Measurements from ENCODE around the gene SOX5.
"Not testable (repeated sequence)": the region's sequence is repeated elsewhere in the genome, so short reads cannot be mapped to it uniquely, and the experiment has no call there.

SOX5 gene

GRCh38 chr12:23753628-23754365 lies 195.7 kb downstream of the SOX5 start:
- no peak for DNase-seq (ENCODE audit: low spot score)

DNA sequence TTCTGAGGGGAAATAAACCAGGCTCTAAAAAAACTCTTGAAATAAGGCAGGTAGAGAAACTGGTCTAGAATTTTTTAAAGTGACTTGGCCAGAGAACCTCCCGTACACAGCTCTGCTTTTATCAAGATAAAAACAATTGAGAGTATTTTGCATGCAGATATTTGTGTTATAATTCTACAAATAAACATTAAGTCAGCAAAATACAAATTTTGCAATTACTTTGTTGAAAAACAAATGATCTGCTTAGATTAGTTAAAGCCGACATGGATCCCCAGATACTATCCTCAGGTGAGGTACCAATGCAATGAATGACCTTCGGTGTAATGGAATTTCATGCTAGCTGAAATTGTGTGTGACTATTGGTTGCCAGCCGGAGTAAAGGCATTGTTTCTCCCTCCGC lies 197.2 kb downstream of the SOX5 start:
- no peak for DNase-seq (ENCODE audit: low spot score)

GRCh38 chr12:23751641-23752040 lies 197.8 kb downstream of the SOX5 start:
- no peak for DNase-seq (ENCODE audit: low spot score)

GRCh38 chr12:23750923-23751322 lies 198.5 kb downstream of the SOX5 start:
- DNase-seq (ENCODE audit: low spot score): no peak

GRCh38 chr12:23744696-23745095 lies 204.8 kb downstream of the SOX5 start:
- DNase-seq (ENCODE audit: low spot score): no peak

DNA sequence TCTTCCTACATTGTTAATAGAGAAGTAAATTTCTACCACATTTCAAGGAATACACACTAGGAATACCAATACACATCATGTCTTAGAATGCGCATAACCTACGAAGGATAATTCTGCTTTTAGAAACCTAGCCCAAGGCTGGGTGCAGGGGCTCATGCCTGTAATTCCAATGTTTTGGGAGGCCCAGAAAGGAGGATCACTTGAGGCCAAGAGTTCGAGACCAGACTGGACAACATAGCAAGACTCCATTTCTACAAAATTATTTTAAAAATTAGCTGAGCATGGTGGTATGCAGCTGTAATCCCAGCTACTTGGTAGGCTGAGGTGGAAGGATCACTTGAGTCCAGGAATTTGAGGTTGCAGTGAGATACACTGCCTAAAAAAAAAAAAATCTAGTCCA lies 206.9 kb downstream of the SOX5 start:
- DNase-seq (ENCODE audit: low spot score): no peak

- no peak for DNase-seq (ENCODE audit: low spot score)
These were observed 218.0 kb downstream of the SOX5 start for GRCh38 chr12:23731493-23731892.

DNA sequence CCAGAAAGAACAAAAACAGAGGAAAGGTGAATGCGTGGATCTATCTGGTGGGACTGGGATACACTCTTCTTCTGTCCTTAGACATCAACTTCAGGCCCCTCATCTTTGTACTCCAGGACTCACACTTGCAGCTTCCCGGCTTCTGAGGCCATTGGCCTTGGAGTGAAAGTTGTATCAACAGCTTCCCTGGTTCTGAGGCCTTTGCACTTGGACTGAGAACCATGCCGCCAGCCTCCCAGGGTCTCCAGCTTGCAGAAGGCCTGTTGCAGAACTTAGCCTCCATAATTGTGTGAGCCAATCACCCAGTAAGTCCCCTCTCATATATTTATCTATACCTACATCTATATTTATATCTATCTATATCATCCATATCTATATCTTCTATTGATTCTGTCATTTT lies 218.4 kb downstream of the SOX5 start:
- no peak for DNase-seq (ENCODE audit: low spot score)

DNA sequence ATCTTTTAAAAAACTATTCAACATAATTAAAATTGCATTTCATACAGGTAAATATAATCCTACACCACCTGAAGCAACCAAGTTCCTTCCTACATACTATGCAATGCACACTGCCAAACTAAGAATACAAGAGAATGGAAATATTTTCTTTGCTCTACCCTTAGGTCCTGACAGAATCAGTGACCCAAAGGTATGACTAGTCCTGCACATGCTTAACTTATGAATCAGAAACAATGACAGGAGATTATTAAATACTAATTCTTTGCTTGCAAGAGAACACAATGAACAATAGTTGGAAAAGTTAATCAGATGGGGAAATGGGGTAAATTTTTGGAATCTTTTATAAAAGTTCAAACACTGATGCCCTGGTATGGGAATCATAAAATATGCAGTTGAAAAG lies 220.1 kb downstream of the SOX5 start:
- no peak for DNase-seq (ENCODE audit: low spot score)

- no peak for DNase-seq (ENCODE audit: low spot score)
These were observed 222.8 kb downstream of the SOX5 start for GRCh38 chr12:23726646-23727045.

- no peak for DNase-seq (ENCODE audit: low spot score)
These were observed 226.8 kb downstream of the SOX5 start for GRCh38 chr12:23722655-23723054.

DNA sequence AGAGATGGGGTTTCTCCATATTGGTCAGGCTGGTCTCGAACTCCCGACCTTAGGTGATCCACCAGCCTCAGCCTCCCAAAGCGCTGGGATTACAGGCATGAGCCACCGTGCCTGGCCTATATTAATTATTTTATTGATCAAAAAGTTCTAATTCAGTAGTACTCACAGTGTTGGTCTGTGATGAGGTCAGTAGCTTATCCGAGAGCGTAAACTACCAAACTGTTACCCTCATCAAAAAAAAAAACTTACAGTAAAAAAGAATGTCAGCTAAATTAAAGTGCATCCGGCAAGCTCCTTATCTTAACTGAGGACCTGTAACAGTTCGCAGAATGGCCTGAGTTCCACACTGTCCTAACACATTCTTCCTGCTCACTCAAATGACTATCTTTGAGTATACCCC lies 228.2 kb downstream of the SOX5 start:
- no peak for DNase-seq (ENCODE audit: low spot score)

DNA sequence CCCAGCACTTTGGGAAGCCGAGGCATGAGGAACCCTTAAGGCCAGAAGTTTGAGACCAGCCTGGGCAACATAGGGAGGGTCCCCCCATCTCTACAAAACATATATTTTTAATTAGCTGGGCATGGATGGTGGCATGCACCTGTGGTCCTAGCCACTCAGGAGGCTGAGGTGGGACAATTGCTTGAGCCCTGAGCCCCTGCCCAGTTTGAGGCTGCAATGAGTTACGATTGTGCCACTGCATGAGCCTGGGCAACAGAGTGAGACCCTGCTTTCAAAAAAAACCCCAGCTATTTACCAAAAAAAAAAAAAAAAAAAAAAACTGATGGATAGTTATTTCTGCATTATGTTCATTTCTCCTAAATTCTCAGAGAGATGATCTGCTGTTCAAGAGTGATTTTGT lies 230.0 kb downstream of the SOX5 start:
- DNase-seq (ENCODE audit: low spot score): no peak

GRCh38 chr12:23710361-23710760 lies 239.1 kb downstream of the SOX5 start:
- DNase-seq (ENCODE audit: low spot score): not testable (repeated sequence)

GRCh38 chr12:23708185-23708837 lies 241.2 kb downstream of the SOX5 start:
- no peak for DNase-seq (ENCODE audit: low spot score)

- DNase-seq (ENCODE audit: low spot score): no peak
These were observed 242.2 kb downstream of the SOX5 start for GRCh38 chr12:23707270-23707669.

DNA sequence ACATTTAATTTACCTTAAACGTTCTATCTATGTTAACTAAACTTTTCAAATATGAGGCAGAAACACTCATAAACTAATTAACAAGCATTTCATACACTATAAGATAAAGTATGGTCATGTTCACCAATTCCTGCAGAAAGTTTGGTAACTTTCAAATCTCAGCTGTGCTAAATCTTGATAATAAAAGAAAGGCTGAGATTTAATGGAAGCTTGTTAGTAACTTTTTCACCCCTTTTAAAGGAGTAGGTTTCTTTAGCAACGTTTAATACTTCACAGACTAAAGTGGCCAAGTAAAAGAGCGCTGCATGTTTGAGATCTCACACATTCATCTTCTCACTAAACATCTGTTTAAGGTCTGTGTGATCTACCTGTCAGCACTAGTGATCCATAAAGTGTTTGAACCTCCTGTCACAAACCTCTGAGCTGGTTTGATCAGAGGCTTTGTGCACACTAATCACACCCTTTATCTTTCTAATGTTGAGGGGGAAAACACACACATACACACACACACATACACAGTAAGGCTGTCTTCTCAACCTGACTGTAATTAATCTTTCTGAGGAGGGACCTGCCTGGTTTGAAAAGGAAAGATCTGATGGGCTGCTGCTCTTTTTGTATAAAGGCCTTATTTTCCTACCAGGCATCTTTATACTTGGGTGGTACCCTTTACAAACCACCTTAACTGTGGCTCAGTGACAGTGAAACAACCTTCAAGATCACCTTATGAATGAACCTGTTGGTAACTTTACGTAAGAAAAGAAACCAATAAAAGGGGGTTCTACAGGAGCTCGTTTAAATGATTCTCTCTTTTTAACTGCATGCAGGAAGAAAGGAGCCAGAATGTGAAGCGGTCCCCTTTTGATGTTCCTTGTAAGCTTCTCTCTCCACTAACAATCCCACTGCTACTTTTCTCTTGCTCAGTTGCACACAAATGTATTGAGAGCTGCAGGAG lies 244.2 kb downstream of the SOX5 start:
- DNase-seq (ENCODE audit: low spot score): no peak

GRCh38 chr12:23703051-23703450 lies 246.4 kb downstream of the SOX5 start:
- DNase-seq (ENCODE audit: low spot score): no peak

DNA sequence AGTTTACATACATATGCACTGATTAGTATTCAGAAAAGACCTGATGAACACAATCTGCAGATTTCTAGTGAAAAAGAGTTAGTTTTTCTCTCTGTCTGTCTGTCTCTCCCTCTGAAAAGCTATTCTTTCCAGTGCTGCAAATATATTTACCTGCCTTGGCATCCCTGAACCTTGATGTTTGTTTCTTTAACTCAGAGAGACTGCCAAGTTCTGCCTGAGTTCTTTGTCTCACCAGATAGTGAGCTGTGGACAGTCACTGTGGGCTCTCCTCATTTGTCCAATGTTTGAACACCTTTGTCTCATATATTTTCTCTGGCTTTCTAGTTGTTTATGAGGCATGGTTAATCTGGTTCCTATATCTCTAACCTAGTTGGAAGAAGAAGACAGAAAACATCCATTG lies 250.4 kb downstream of the SOX5 start:
- no peak for DNase-seq (ENCODE audit: low spot score)

DNA sequence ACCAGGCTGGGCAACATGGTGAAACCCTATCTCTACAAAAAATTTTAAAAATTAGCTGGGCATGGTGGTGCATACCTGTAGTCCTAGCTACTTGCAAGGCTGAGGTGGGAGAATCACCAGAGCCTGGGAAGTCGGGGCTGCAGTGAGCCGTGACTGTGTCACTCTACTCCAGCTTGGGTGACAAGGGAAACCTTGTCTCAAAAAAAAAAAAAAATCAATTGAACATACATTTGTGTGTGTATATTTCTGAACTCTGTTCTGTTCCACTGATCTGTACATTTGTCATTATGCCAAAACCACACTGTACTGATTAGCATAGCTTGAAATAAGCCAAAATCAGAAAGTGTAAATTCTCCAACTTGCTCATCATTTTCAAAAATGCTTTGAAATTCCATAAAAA lies 254.6 kb downstream of the SOX5 start:
- DNase-seq (ENCODE audit: low spot score): no peak

DNA sequence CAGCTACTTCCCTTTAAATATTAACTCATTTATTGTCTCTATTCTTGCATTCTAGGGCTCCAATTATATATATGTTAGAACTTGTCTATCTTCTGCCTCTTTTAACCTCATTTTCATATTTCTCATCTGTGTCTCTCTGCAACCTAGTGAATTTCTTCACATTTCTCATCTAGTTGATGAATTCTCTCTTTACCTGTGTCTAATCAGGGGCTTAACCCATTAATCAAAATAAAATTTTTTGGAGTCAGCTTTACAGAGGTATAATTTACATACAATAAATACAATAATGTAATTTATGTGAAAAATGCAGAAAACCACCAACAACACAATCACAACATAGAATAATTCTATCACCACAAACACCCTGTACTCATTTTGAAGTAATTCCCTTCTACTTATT lies 255.2 kb downstream of the SOX5 start:
- DNase-seq (ENCODE audit: low spot score): no peak

- DNase-seq (ENCODE audit: low spot score): no peak
These were observed 261.5 kb downstream of the SOX5 start for GRCh38 chr12:23687947-23688346.

DNA sequence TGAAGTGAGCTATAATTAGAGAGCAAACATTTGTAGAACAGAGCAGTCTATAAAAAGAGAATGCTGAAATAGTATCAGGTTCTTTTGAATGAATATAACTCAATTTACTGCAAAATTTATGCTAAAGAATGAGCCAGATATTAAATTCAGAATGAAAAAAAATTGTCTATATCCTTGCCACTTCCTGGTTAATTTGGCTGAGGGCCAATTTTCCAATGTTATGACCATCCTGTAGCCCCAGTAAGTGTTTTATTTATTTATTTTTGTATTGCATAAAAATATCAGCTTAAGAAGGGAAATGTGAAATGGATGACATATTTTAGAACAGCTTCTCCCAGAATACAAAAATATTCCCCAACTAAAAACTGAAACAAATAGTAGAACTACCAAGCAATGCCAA lies 263.4 kb downstream of the SOX5 start:
- DNase-seq (ENCODE audit: low spot score): no peak
